8988T (cell line): ENCODE data around the gene ZNF805.
"Not testable (repeated sequence)": the region's sequence is repeated elsewhere in the genome, so short reads cannot be mapped to it uniquely, and the experiment has no call there.

Source experiments
- DNase-seq: peaks from one replicate; pipeline ENCODE4 v3.0.0; 2011

ZNF805 gene

DNA sequence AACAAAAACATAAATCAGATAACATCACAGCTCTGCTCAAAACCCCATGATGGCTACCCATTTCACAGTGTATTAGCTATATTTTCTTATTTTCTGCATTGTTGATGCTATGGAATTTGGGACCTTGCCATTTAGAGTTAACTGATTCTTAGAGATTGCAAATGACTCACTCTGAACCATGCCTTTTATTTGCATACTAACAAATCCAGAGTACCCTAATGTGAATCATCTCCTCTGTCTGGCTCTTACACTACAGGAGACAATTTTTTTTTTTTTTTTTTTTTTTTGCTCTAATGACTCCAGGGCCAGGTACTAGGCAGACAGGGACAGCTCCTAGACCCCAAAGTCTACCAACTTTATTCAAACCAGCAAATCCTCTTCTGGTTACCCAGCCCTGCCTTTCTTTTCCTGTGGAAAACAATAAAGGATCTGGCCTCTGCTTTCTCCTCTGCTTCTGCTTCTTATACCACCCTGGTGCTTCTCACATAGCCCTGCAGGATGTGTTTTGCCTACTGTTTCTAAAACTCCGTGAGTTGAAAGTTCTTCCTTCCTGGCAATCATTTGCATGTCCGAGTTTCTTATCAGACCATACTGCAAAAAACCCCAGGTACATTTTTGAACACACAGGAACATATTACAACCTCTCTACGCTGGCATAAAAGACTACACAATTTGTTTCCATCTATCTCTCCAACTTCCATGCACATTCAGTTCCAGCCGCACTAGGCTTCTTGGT is 29.3 kb downstream of the ZNF805 start:
- no peak for DNase-seq

DNA sequence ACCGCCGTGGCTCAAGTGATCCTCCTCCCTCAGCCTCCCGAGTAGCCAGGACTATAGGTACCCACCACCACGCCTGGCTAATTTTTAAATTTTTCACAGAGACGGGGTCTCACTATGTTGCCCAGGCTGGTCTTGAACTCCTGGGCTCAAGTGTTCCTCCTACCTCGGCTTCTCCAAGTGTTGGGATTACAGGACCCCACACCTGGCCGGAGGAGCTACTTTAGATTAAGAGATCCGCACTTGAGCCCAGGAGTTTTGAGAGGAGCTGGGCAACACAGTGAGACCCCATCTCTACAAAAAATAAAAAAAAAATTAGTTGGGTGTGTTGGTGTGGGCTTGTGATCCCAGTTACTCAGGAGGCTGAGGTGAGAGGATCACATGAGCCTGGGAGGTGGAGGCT is 30.8 kb downstream of the ZNF805 start:
- DNase-seq = no peak

DNA sequence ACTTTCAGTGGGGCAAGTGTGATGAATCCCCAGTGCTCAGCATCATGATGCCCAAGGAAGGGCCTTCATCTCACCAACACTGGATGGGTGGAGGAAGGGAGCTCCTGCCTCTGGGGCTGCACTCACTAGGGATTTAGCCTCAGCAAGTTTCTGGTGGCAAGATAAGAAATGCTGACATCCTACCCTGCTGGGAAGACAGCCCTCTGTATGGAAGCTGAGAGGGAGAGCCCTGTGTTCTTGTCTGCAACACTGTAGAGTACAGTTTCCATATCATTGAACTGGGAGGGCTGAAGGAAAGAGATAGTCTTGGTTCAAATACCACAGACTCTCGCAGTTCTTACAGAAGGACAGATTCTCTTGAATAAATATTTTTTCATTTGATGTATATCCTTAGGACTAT is 32.6 kb downstream of the ZNF805 start:
- no peak for DNase-seq

DNA sequence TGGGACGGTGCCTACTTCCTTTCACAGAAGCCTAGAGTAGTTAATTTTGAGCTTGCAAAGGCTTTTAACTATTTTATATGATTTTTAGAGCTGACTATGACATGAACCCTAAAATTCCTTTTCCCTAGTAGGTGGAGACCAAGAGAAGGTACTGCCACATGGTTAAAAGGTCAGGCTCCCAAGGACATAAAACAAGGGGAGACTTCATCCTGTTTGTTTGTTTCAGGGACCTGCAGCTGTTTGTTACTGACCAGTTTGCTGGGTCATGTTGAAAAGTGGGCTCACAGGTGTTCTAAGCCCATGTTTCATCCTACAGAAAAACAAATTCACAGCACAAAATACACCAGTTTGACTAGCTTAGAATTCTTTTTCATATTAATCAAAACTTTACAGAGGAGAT is 36.0 kb downstream of the ZNF805 start:
- no peak for DNase-seq

DNA sequence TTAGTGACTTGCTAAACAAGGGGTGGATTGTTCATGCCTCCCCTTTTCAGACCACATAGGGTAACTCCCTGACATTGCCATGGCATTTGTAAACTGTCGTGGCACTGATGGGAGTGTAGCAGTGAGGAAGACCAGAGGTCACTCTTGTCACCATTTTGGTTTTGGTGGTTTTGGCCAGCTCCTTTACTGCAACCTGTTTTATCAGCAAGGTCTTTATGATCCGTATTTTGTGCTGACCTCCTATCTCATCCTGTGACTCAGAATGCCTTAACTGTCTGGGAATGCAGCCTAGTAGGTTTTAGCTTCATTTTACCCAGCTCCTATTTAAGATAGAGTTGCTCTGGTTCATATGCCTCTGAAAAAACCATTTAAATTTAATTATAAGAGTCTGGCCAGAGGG is 38.0 kb downstream of the ZNF805 start:
- not testable (repeated sequence) for DNase-seq

DNA sequence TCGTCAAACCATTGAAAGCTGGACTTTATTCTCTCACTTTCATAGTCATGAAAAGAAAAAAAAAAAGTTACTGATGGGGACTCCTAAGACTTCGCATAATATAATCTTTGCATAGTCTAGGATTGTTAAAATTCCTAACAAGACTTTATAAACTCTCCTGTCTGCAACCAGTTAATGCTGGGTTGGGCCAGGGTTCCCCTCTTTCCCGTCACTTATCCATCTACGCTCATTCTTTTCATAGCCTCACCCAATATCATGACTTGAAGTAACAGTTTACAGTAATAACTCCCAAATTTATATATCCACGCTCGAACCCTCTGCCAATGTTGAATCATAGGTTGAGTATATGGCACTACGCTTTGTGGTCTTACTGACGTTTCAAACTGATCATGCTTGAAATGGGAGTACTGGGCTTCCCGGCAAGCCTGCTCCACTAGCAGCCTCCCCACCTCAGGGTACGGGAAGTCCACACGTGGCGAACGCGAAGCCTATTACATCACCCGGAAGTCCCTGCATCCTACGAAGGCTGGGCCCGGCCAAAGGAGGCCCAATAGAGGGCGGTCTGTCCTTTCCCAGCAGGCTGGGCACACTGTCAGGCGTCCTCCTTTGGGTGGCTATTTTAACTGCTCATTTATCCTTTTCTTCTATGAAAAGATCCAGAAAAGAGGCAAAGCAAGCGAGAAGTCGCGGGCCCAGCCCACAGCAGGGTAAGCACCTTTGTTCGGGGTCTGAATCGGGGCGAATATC is 39.2 kb downstream of the ZNF805 start:
- peak; percentile 51 for DNase-seq

DNA sequence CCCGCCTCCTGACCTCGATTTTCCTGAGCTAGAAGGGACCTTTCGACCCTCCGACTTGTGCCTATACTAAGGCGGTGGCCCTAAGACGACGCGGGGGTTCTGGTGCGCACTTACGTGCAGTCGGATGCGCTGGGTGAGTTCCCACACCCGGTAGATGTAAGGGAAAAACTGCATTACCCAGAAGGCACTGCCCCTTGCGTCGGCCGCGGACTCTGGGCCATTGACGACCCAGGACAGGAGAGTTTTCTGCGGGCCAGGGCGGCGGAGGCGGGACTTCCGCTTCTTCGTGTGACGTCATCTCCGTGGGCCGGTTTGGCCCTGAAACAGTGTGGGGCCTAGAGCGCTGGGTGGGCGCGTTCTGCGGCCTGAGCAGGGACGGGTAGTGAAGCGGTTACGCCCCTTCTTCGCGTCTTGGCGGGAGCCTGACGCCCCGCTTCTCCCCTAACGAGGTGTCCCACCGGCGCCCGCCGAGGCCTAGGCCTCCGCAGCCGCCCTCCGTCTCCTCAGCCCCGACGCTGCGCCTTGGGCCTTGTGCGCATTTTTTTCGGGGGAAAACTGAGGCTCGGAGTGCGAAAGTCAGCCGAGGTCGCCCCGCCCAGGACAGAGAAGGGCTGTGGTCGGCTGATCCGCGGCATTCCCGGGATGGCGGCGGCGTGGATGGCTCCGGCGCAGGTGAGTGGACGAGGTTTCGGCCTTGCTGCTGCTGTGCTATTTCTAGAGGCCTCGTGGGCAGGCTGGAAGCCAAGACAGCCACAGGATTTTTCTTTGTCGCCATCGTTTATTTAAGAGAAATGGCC is 39.9 kb downstream of the ZNF805 start, which contains the start of gene ZNF460:
Gene ZNF460, plus strand, starts transcription at position 321 of the 797 bp plus-strand sequence. Its CDS starts 322 bp downstream, at position 643.
- DNase-seq = peak; percentile 71

DNA sequence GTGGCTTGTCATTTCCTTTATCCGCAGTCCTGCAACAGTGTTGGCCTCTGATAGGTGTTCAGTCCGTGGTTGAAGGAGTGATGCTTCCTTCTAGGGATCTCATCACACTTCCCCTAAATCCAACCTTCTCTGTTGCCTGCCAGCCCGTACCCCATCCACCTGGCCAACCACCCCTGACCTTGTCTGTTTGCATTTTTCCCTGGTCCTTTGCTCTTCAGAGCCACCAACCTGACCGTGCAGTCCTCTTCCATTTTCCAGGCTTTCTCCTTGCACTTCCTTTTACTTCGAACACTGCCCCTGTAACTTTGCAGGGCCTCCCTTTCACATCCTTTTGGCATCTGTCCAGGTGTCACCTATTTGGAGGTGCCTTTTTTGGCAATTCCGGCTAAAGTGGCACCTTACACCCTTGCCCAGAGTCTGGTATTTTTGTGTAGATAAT is 40.5 kb downstream of the ZNF805 start:
- no peak for DNase-seq

DNA sequence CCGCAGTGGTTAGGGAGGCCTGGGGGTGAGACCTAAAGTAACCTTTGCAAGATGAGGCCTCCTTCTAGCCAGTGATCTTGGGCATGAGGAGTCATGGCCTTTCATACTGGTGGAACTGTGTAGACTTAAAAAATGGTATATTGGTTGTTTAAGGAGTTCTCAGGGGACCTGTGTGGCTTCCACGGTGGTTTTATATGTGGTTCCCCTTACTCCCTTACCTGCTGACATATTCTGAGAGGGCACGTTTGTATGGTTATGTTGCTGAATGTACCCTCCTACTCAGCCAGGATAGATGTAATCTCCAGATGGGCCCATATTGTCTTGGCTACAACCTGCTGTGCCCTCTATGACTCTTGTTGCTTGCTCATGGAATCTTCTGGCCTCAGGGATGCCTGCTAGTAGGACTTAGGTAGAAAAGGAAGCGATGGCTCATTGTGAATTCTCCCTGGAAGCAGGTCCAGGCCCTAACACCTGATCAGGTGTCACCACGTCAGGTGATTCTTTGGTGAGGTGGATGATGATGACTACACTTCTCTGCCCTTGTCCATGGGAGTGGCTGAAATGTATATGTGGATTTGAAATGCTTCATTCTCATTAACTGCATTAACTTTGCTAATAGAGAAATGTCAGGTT is 41.7 kb downstream of the ZNF805 start:
- DNase-seq = no peak

DNA sequence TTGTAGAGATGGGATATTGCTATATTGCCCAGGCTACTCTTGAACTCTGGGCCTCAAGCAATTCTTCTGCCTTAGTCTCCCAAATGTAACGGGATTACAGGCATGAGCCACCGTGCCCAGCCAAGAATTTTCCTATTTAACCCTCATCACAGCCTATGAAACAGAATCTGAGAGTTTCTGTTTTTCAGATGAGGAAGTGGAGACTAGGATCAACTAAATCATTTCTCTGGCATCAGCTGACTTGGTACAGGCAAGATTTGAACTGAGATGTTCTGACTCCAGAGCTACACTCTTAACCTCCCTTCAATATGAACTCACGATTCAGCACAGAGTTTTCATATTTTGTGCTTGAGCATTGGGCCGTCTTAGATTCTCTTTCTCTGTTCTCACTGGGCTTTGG is 47.9 kb downstream of the ZNF805 start:
- DNase-seq = no peak

DNA sequence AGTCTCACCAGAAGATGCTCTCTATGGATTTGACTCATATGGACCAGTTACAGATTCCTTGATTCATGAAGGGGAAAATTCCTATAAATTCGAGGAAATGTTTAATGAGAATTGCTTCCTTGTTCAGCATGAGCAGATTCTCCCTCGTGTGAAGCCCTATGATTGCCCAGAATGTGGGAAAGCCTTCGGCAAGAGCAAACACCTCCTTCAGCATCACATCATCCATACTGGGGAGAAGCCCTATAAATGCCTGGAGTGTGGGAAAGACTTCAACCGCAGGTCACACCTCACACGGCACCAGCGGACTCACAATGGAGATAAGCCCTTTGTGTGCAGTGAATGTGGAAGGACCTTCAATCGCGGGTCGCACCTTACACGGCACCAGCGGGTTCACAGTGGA is 50.5 kb downstream of the ZNF805 start:
- no peak for DNase-seq

DNA sequence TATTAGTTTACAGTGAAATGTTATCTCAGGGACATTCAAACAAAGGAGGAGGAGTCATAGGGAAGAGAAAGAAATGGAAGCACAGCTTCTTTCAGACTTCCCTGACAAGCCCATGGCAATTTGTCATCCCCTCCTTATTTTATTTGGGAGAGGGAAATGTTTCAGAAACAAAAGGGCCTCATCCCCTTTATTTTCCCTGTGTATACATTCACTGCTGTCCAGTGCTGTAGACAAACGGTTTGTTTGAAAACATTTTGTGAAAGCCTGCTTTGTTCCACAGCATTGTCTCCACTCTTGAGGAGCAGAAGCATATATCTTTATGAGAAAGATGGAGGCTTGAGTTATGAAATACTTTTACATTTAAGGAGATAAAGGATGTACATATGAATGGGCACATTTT is 52.1 kb downstream of the ZNF805 start:
- DNase-seq = no peak

DNA sequence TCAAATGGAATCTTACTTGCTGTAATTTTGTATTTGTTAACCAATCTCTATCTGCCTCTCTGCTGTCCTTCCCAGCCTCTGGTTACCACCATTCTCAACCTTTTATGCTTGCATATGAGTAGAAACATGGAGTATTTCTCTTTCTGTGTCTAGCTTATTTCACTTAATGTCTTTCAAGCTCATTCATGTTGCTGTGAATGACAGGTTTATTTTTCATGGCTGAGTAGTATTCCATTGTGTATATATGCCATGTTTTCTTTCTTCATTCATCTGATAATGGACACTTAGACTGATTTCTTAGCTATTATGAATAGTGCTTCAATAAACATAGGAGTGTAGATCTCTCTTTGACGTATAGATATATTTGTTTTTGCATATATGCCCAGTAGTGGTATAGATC is 53.3 kb downstream of the ZNF805 start:
- DNase-seq = no peak

DNA sequence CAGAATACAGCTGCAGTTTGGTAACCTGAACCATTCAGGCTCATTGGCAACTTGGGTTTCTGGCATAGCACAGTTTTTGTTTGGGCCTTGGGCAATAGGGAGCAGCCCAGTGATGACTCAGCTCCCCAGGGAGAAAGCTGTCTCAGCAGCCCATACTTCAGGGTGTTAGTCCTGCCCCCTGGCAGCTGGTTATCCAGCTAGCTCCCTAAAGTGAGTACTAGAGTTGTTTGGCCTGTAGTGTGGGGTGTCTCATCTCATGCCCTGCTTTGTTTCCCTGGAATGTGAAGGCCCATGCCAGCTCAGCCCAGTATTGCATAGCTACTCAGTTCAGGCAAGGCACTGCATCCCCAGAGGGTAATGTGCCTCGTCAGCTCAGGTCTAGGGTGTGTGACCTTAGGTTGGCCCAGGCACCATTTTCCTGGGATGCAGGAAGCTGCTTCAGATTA is 61.6 kb downstream of the ZNF805 start:
- no peak for DNase-seq

DNA sequence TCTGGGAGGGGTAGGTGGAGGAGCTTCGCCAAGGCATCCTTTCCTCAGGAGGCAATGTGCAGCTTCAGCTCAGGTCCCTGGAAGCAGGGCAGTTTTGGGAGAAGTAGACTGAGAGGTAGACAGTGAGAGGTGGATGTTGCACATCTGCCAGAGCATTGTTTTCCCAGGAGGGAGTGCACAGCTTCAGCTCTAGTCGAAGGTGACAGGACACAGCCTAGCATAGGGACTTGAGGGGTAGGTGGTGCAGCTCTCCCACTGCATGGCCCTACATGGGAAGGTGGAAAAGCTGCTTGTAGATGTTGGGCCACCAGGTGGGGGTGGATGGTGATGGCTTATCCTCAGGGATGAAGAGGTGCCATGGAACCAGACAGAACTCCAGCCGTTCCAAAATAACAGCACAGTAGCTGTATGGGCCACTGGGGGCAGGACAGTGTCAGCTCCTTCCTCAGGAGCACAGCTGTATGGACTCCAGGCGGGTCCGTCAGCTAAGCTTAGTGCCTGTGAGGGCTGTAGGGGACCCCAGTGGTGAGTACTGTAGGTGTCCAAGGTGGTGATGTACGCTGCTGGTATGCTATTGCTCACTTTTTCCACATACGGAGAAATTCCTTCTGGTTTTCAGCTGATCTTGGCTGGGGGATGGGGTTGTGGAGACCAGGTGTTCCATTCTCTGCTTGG is 62.4 kb downstream of the ZNF805 start:
- DNase-seq = no peak
